B cell (primary cell): Measurements from ENCODE around the gene GPA33.

ENCODE experiments used
- EZH2 ChIP-seq: IDR thresholded peaks from 2 replicates; pipeline ENCODE4 v1.6.1; 2012; ENCODE audit warnings: borderline replicate concordance, low read depth, mild to moderate bottlenecking, moderate library complexity, low read length; ENCODE audit not compliant: insufficient read depth, poor library complexity, severe bottlenecking
- TF ChIP-seq, protein P1 (sequence below): fragments of 200-600 bp; IDR thresholded peaks from one replicate; pipeline ENCODE4 v1.8.0; 2022; ENCODE audit warnings: antibody characterized with exemption, mild to moderate bottlenecking

DNA sequence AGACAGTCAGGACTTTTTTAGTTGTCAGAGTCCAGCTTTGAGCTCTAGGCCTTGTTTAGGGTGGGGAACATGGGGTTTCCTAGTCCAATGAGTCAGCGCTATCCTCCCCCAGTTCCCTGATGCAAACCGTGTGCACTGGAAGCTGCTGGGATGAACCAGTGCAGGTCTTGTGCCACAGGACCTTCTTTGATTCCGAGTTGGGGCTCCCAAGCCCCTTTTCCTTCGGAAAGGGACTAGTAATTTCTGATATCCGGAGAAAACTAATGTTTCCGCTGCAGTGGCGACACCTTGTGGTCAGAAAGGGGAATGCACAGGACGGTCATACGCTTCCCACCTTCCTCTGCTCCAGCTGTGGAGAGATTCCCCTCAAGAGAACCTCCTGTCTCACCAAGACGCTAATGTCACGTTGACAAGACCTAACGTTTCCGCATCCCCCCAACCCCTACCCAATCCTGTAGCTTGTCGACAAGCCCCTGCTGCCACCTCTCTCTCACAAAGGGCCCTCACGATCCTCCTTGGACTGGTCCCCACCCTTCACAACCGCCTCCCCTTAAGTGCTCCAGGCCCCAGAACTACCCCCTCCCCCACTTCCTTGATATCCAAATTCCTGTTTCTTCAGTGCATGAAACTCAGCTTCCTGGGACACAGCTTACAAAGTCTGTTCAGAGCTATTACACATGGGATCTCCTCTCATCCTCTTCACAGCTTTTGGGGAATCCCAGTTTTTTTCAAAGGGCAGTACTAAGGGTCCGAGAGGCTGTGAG lies 30.9 kb downstream of the GPA33 start:
- TF ChIP-seq, protein P1, sequence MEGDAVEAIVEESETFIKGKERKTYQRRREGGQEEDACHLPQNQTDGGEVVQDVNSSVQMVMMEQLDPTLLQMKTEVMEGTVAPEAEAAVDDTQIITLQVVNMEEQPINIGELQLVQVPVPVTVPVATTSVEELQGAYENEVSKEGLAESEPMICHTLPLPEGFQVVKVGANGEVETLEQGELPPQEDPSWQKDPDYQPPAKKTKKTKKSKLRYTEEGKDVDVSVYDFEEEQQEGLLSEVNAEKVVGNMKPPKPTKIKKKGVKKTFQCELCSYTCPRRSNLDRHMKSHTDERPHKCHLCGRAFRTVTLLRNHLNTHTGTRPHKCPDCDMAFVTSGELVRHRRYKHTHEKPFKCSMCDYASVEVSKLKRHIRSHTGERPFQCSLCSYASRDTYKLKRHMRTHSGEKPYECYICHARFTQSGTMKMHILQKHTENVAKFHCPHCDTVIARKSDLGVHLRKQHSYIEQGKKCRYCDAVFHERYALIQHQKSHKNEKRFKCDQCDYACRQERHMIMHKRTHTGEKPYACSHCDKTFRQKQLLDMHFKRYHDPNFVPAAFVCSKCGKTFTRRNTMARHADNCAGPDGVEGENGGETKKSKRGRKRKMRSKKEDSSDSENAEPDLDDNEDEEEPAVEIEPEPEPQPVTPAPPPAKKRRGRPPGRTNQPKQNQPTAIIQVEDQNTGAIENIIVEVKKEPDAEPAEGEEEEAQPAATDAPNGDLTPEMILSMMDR, result peak; percentile 99
- no peak for TF ChIP-seq EZH2
